ENCODE data around the gene BCL2L15. TPM values are rescaled to one million over a fixed set of nuclear protein-coding genes. Genes with fewer than 3 reads are reported as not detected.

The BCL2L15 gene
- total RNA-seq, 1 donor from 2014 or later: 1.0 TPM

DNA sequence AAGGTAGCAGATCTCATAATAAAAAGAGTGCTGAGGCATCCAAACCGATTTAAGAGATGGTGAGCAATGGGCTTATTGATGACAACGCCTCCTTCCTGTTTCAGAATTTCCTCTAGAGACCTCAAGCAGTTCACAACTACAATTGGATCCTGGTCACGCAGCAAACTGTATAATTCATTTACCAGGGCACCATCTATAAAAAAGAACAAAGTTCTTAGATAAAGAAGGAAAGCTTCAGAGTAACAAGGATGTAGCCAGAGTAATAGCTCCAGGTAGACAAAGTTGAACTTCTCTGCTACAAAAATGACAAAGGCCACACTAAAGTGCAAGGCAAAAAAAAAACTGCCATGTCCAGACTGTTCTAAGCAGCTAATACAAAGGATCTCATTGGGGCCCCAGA, 13.8 kb upstream of the BCL2L15 start:
- intact Hi-C loops (cut with micrococcal nuclease): loop anchor here (5.0 kb wide), 1 partner anchor 49 kb away; no protein-coding TSS in a partner anchor
- no peaks in the 10 kb centered on the region for H3K27me3 Mint-ChIP-seq
- peaks cover 60% of the 10 kb centered on the region for H3K36me3 Mint-ChIP-seq (ENCODE audit: low read depth)
- H3K9me3 Mint-ChIP-seq: no peaks in the 10 kb centered on the region
- H3K4me1 Mint-ChIP-seq: peaks cover 47% of the 10 kb centered on the region
- no peak for DNase-seq
- H3K4me3 Mint-ChIP-seq: no peak overlapping the region
- peak overlapping the region; percentile 55 for H3K27ac Mint-ChIP-seq

DNA sequence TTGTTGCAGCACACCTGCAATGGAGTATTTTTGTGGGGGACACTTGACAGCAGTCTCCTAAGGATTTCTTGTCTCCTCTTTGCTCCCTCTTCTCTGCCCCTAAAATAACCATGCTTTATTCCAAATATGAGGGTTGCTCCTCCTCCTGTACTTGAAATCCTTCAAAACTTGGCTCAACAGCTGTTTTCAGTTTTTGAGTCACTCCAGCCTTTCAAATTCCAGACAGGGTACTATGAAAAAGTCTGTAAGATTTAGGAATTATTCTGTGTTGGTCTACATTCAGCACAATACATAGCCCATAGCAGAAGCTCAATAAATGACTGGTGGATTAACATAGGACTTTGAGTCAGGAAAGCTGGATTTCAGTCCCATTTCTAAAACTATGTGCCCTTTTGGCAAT, 11.7 kb upstream of the BCL2L15 start:
- intact Hi-C loops (cut with micrococcal nuclease): no loop called here
- DNase-seq: no peak
- H3K27ac Mint-ChIP-seq: peak overlapping the region; percentile 16
- H3K9me3 Mint-ChIP-seq: no peaks in the 10 kb centered on the region
- H3K4me3 Mint-ChIP-seq: no peak overlapping the region
- no peaks in the 10 kb centered on the region for H3K27me3 Mint-ChIP-seq
- H3K4me1 Mint-ChIP-seq: peaks cover 46% of the 10 kb centered on the region
- H3K36me3 Mint-ChIP-seq (ENCODE audit: low read depth): peaks cover 74% of the 10 kb centered on the region

DNA sequence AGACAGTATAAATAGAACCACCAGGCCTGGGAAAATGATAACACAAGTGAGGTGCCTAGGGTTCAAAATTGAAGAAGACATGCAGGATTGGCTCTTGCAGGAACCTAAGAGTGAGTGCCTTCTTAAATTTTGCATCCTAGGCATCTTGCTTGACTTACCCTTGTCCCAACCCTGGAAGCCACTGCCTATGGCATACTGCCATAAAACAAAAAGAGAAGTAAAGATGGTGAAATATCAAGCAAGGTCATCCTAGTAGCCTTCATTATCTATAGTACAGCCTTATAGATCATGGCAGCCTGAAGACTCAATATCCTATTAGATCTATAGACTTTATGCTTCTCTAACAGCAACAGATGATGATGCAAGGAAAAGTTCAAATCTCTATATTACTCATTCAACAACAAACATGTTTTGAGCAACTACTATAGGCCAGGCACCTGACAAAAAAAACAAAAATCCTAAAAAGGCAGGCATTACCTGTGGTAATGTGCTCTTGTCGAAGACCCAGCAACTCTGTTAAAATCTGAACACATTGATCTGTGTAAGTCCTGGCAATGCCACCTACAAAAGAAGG, 10.9 kb upstream of the BCL2L15 start:
- Mint-ChIP-seq H3K4me1 (peaks cover 41% of the 10 kb centered on the region), H3K4me3 (no peak overlapping the region), H3K9me3 (no peaks in the 10 kb centered on the region), H3K27me3 (no peaks in the 10 kb centered on the region), H3K27ac (peak overlapping the region; percentile 52), H3K36me3 (ENCODE audit: low read depth) (peaks cover 76% of the 10 kb centered on the region)
- intact Hi-C loops (cut with micrococcal nuclease): no loop called here
- no peak for DNase-seq

DNA sequence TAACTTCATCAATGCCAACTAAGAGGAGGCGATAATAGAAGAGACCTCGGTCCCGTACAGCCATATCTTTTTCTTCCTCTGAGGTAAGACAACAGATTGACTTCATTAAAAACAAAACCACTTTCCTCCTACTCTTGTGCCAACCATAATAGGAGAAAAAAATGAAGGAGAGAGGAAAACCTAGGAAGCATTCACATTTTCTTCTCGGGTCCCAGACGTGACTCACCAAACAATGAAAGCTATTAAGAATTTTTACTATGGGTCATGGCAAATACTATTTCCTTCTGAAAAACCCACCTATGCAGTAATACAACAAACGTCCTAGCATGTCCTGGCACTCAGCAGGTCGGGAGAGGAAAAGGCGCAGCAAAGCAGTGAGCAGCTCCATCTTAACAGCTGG, 8.6 kb upstream of the BCL2L15 start:
- Mint-ChIP-seq H3K4me3 (no peak overlapping the region), H3K27me3 (no peaks in the 10 kb centered on the region), H3K27ac (no peak overlapping the region), H3K36me3 (ENCODE audit: low read depth) (peaks cover 63% of the 10 kb centered on the region), H3K9me3 (no peaks in the 10 kb centered on the region), H3K4me1 (peaks cover 17% of the 10 kb centered on the region)
- intact Hi-C loops (cut with micrococcal nuclease): no loop called here
- no peak for DNase-seq

DNA sequence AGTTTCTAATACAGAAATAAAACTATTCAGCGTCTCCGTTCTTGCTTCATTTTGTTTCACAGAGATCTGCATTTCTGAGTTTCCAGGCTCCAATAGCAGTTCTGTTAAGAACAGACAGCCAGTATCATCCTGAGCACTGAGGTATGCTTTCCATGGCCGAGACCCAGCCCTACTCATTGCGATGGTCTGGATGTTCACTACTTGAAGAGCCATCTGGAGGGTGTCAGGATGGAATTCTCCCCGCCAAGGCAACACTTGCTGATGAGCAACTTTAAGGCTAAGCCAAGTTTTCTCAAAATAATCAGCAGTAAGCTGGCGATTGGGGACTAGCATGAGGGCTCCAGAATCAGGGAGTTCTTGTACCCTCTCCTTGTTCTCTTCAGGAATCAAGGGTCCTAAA, 7.7 kb upstream of the BCL2L15 start:
- no peaks in the 10 kb centered on the region for H3K27me3 Mint-ChIP-seq
- H3K36me3 Mint-ChIP-seq (ENCODE audit: low read depth): peaks cover 60% of the 10 kb centered on the region
- H3K27ac Mint-ChIP-seq: no peak overlapping the region
- intact Hi-C loops (cut with micrococcal nuclease): no loop called here
- DNase-seq: no peak
- no peak overlapping the region for H3K4me3 Mint-ChIP-seq
- no peaks in the 10 kb centered on the region for H3K9me3 Mint-ChIP-seq
- peaks cover 21% of the 10 kb centered on the region for H3K4me1 Mint-ChIP-seq

DNA sequence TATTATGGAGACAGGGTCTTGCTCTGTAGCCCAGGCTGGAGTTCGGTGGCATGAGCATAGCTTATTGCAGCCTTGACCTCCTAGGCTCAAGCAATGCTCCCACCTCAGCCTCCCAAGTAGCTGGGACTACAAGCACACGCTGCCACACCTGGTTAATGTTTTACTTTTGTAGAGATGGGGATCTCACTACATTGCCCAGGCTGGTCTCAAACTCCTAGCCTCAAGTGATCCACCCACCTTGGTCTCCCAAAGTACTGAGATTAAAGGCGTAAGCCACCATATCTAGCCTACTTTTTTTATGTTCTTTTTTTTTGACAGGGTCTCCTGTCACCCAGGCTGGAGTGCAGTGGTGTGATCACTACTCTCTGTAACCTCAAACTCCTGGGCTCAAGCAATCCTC, 5.9 kb upstream of the BCL2L15 start:
- H3K36me3 Mint-ChIP-seq (ENCODE audit: low read depth): peaks cover 42% of the 10 kb centered on the region
- intact Hi-C loops (cut with micrococcal nuclease): no loop called here
- DNase-seq: no peak
- no peaks in the 10 kb centered on the region for H3K27me3 Mint-ChIP-seq
- H3K4me3 Mint-ChIP-seq: no peak overlapping the region
- H3K9me3 Mint-ChIP-seq: no peaks in the 10 kb centered on the region
- H3K4me1 Mint-ChIP-seq: peaks cover 15% of the 10 kb centered on the region
- H3K27ac Mint-ChIP-seq: no peak overlapping the region

DNA sequence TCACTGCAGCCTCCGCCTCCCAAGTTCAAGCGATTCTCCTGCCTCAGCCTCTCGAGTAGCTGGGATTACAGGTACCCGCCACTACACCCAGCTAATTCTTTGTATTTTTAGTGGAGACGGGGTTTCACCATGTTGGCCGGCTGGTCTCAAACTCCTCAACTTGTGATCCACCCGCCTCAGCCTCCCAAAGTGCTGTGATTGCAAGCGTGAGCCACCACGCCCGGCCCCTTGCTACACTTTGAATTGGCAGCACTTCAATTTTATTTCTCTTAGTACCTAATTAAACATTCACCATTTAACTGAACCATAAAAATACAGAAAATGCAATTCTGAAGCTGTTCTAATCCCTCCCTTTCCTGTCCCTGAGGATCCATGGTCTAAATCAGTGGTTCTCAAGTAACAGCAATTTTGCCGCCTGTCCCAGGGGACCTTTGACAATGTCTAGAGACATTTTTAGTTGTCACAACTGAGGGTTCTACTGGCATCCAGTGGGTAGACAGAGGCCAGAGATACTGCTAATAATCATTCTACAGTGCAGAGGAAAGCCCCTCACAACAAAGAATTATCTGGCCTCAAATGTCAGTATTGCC, 4.3 kb upstream of the BCL2L15 start:
- Mint-ChIP-seq H3K27ac (no peak overlapping the region), H3K27me3 (no peaks in the 10 kb centered on the region), H3K4me1 (peaks cover 19% of the 10 kb centered on the region), H3K36me3 (ENCODE audit: low read depth) (peaks cover 32% of the 10 kb centered on the region), H3K4me3 (no peak overlapping the region), H3K9me3 (no peaks in the 10 kb centered on the region)
- no peak for DNase-seq
- intact Hi-C loops (cut with micrococcal nuclease): loop anchor here (2.0 kb wide), 1 partner anchor 17 kb away; no protein-coding TSS in a partner anchor

DNA sequence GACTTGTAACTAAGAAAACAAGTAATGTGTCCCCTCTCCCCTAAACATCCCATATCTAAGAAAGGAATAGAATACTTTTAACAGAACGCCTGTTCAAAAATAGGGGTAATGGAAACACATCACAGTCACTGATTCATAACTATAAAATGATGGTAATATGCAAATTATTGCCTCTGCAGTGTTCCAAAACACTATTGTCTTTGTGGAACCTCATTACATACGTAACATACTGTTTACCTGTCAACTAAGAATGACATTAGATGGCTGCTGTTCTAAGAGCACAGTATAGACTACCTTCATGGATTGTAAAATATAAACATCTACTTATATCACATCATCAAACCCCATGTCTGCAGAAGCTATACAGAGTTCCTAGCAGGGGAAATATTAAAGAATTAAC, 3.4 kb upstream of the BCL2L15 start:
- H3K4me3 Mint-ChIP-seq: no peak overlapping the region
- DNase-seq: no peak
- H3K27ac Mint-ChIP-seq: peak overlapping the region; percentile 14
- intact Hi-C loops (cut with micrococcal nuclease): loop anchor here (2.0 kb wide), 1 partner anchor 16 kb away; no protein-coding TSS in a partner anchor
- H3K27me3 Mint-ChIP-seq: no peaks in the 10 kb centered on the region
- H3K36me3 Mint-ChIP-seq (ENCODE audit: low read depth): peaks cover 23% of the 10 kb centered on the region
- H3K9me3 Mint-ChIP-seq: no peaks in the 10 kb centered on the region
- H3K4me1 Mint-ChIP-seq: peaks cover 23% of the 10 kb centered on the region

DNA sequence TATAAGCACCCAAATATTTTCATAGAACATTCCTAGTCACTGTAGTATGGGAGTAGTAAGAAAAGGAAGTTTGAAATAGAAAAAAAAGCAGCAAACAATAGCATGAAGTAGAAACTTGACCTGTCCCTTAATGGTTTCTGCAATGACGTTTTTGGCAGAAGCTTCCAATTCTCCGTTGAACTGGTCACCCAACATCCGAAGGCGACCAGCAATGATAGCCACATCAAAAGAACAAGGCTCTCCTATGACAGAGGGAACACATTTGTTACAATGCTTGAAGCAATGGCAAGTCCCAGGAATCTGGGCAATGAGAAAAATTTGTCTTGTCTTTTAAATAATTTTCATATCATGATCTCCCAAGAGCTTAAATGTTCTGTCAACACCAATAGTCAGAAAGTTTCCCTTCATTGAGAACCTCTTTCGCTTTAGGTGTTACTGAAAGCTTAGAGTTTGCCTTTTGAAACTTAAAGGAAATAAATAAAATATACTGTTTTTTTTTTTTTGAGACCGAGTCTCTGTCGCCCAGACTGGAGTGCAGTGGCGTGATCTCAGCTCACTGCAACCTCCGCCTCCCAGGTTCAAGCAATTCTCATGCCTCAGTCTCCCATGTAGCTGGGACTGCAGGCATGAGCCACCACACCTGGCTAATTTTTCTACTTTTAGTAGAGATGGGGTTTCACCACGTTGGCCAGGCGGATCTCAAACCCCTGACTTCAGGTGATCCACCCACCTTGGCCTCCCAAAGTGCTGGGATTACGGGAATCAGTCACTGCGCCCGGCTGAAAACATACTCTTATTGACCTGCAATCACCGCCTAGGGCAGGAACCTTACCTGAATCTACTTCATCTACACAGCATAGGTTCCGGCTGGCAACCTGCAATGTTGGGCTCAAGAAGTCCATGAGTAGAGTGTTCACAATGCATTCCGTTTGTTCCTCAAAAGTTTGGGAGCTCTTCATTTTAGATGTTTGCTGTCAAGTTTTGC, 672 bp downstream of the BCL2L15 start:
- intact Hi-C loops (cut with micrococcal nuclease): no loop called here
- Mint-ChIP-seq H3K27me3 (no peaks in the 10 kb centered on the region), H3K36me3 (ENCODE audit: low read depth) (peaks cover 6% of the 10 kb centered on the region), H3K4me1 (peaks cover 22% of the 10 kb centered on the region), H3K4me3 (peak overlapping the region; percentile 10), H3K27ac (no peak overlapping the region), H3K9me3 (no peaks in the 10 kb centered on the region)
- no peak for DNase-seq

DNA sequence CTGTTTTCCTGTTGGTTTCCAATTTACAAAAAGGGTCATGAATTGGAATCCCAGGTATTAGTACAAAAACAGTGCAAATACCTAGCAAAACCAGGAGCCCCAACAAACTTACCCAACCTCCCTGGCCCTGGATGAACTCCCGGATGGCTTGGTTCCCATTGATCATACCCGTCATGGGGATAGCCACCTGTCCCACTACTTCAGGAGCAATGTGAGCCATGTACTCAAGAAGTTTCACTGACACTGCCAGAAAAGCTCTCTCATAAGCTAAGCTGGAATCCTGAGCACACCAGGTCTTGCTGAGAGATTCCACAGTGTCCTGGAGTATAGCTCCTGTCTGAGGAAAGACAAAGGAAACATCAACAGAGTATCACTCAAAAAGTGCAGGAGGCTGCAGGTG, 5.7 kb downstream of the BCL2L15 start:
- no peak overlapping the region for H3K4me3 Mint-ChIP-seq
- intact Hi-C loops (cut with micrococcal nuclease): no loop called here
- H3K27me3 Mint-ChIP-seq: no peaks in the 10 kb centered on the region
- no peak overlapping the region for H3K27ac Mint-ChIP-seq
- peaks cover 40% of the 10 kb centered on the region for H3K4me1 Mint-ChIP-seq
- DNase-seq: no peak
- peaks cover 5% of the 10 kb centered on the region for H3K36me3 Mint-ChIP-seq (ENCODE audit: low read depth)
- H3K9me3 Mint-ChIP-seq: no peaks in the 10 kb centered on the region

DNA sequence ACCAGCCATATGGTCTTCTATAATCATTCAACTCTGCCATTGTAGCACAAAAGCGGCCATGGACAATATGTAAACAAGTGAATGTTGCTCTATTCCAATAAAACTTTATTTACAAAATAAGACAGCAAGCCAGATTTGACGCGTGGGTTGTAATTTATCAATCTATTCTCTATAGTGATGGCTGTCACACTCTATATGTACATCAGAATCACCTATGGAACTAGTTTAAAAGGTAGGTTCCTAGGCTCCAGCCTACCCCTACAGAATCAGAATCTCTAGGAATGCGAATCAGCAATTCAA, 7.7 kb downstream of the BCL2L15 start:
- no peak for DNase-seq
- H3K4me1 Mint-ChIP-seq: peaks cover 48% of the 10 kb centered on the region

DNA sequence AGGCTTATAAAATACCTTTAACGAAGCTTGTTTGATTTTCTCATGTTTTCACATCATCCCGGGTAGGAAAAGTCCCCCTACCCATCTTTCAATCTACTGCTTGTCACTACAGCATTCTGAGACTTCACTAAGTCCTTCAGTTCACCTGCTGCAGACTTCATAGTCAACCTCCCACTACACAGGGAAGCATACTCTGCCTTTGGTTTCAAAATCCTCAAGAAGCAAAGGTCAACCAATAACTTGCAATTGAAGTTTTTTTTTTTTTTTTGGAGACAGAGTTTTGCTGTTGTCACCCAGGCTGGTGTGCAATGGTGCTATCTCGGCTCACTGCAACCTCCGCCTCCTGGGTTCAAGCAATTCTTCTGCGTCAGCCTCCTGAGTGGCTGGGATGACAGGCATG, 11.2 kb downstream of the BCL2L15 start:
- Mint-ChIP-seq H3K36me3 (ENCODE audit: low read depth) (peaks cover 8% of the 10 kb centered on the region), H3K27me3 (peaks cover 2% of the 10 kb centered on the region), H3K4me3 (no peak overlapping the region), H3K4me1 (peaks cover 64% of the 10 kb centered on the region), H3K9me3 (no peaks in the 10 kb centered on the region), H3K27ac (no peak overlapping the region)
- DNase-seq: no peak
- intact Hi-C loops (cut with micrococcal nuclease): no loop called here

More for the DNA sequence above, 7.7 kb downstream of the BCL2L15 start:
- no peak overlapping the region for H3K27ac Mint-ChIP-seq
- intact Hi-C loops (cut with micrococcal nuclease): no loop called here
- H3K27me3 Mint-ChIP-seq: no peaks in the 10 kb centered on the region
- peaks cover 5% of the 10 kb centered on the region for H3K36me3 Mint-ChIP-seq (ENCODE audit: low read depth)
- H3K4me3 Mint-ChIP-seq: no peak overlapping the region
- H3K9me3 Mint-ChIP-seq: no peaks in the 10 kb centered on the region

DNA sequence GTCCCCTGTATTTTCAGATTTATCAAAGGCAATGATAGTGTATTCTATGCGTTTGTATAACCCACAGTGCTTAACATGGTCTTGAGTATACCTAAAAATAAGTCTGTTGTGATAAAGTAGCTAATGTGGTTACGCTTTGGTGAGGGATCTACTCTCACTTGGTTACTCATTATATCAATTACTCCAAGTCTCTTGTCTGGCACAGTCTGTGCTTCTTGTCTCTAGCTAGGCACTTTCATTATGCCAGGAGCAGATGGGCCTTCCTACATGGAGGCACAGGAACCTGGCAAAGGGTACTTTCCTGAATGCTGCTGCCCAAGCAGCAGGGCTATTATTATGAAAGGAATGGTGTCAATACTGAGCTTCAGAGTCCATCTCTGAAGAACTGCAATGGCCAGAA, 11.7 kb downstream of the BCL2L15 start:
- DNase-seq: no peak
- Mint-ChIP-seq H3K4me1 (peaks cover 59% of the 10 kb centered on the region), H3K27ac (peak overlapping the region; percentile 73), H3K27me3 (peaks cover 2% of the 10 kb centered on the region), H3K4me3 (no peak overlapping the region), H3K9me3 (no peaks in the 10 kb centered on the region), H3K36me3 (ENCODE audit: low read depth) (peaks cover 8% of the 10 kb centered on the region)
- intact Hi-C loops (cut with micrococcal nuclease): loop anchor here (2.0 kb wide), 1 partner anchor 15 kb away; no protein-coding TSS in a partner anchor

Measured in activated CD4-positive, alpha-beta T cell treated with anti-CD3 and anti-CD28 coated beads, Interleukin-2, amount 10 ng/mL, durations not matched to agents 24 days and 14 days (primary cell).